ENCODE data around the gene POU6F1. TPM values are rescaled to one million over a fixed set of nuclear protein-coding genes. Genes with fewer than 3 reads are reported as not detected.

The POU6F1 gene
- total RNA-seq, 2 donors from 2014 or later: 14.5 to 17.1 TPM

DNA sequence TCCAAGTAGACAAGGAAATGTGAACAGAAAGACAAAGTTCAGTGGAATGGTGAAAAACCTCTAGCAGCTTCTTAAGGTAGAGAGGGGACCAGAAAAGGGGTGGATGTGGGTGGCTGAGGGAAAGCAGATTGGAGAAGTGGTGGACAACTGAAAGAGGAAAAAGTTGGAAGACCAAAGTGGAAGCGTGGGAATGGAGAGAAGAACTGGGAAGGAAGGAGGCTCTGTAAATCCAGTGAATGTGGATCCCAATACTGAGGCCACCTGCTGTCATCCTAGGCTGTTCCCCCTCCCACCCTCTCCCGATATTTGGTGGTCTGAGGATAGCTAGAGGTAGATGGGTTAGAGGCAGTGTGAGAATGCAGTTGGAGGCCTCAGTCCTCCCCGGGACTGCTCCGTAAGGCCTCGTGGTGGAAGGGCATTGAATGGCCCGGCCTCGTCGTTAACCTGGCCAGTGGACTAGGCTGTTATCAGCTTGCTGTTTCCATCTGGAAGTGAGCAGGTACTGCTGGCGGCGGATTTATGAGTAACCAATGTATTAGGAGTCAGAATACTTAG, 822 bp upstream of the POU6F1 start:
- Histone ChIP-seq H3K9me3 (no peaks in the 10 kb centered on the region), H3K4me1 (ENCODE audit: control insufficient read depth in 1 of 2, low read depth in 2 of 2) (peaks cover 15 to 24% of the 10 kb centered on the region in 2 donors), H3K27ac (peak overlapping the region; percentile 93 to 99), H3K27me3 (replicated peaks; ENCODE audit: insufficient read depth) (no peaks in the 10 kb centered on the region), H3K4me3 (peak overlapping the region; percentile 97), H3K36me3 (no peaks in the 10 kb centered on the region)
- DNase-seq (ENCODE audit: low spot score): no peak
- ATAC-seq (ENCODE audit: insufficient number of reproducible peaks, low FRiP score, low read depth): no peak
- TF ChIP-seq, protein P1, sequence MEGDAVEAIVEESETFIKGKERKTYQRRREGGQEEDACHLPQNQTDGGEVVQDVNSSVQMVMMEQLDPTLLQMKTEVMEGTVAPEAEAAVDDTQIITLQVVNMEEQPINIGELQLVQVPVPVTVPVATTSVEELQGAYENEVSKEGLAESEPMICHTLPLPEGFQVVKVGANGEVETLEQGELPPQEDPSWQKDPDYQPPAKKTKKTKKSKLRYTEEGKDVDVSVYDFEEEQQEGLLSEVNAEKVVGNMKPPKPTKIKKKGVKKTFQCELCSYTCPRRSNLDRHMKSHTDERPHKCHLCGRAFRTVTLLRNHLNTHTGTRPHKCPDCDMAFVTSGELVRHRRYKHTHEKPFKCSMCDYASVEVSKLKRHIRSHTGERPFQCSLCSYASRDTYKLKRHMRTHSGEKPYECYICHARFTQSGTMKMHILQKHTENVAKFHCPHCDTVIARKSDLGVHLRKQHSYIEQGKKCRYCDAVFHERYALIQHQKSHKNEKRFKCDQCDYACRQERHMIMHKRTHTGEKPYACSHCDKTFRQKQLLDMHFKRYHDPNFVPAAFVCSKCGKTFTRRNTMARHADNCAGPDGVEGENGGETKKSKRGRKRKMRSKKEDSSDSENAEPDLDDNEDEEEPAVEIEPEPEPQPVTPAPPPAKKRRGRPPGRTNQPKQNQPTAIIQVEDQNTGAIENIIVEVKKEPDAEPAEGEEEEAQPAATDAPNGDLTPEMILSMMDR (IDR thresholded peaks at IDR 0.05): no peak

- Histone ChIP-seq H3K9me3 (no peaks in the 10 kb centered on the region), H3K4me3 (peak overlapping the region; percentile 97), H3K27ac (peak overlapping the region; percentile 93 to 99), H3K36me3 (no peaks in the 10 kb centered on the region), H3K27me3 (replicated peaks; ENCODE audit: insufficient read depth) (no peaks in the 10 kb centered on the region), H3K4me1 (ENCODE audit: control insufficient read depth in 1 of 2, low read depth in 2 of 2) (peaks cover 15 to 24% of the 10 kb centered on the region in 2 donors)
- ATAC-seq (ENCODE audit: insufficient number of reproducible peaks, low FRiP score, low read depth) (peak; percentile 27), DNase-seq (ENCODE audit: low spot score) (no peak)
- TF ChIP-seq, protein P1 (IDR thresholded peaks at IDR 0.05): no peak
Observed at GRCh38 chr12:51217133-51217967, 512 bp downstream of the POU6F1 start.

GRCh38 chr12:51216642-51217041, 1.2 kb downstream of the POU6F1 start:
- ATAC-seq (ENCODE audit: insufficient number of reproducible peaks, low FRiP score, low read depth) (no peak), DNase-seq (ENCODE audit: low spot score) (no peak)
- H3K9me3 ChIP-seq: no peaks in the 10 kb centered on the region
- peak overlapping the region; percentile 93 to 99 for H3K27ac ChIP-seq
- TF ChIP-seq, protein P1 (IDR thresholded peaks at IDR 0.05): no peak
- peak overlapping the region; percentile 97 for H3K4me3 ChIP-seq
- H3K27me3 ChIP-seq (replicated peaks; ENCODE audit: insufficient read depth): no peaks in the 10 kb centered on the region
- no peaks in the 10 kb centered on the region for H3K36me3 ChIP-seq
- peaks cover 15 to 24% of the 10 kb centered on the region in 2 donors for H3K4me1 ChIP-seq (ENCODE audit: control insufficient read depth in 1 of 2, low read depth in 2 of 2)

DNA sequence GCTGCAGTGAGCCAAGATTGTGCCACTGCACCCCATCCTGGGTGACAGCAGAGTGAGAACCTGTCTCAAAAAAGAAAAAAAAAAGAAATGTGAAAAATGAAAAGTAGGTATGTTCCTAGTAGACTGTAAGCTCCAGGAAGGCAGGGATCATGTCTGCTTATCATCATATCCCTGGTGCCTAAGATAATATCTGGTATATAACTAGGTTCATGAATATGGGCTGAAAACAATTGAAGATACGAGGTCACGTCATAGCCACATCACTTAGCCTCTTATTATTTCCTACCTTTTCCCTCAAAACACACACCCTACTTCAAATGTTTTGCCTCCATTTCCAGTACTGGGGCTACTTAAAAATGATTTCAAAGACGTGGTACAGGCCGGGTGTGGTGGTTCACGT, 3.0 kb downstream of the POU6F1 start:
- no peaks in the 10 kb centered on the region for H3K36me3 ChIP-seq
- H3K4me1 ChIP-seq (ENCODE audit: control insufficient read depth in 1 of 2, low read depth in 2 of 2): peaks cover 15 to 24% of the 10 kb centered on the region in 2 donors
- H3K27ac ChIP-seq: no peak overlapping the region
- H3K27me3 ChIP-seq (replicated peaks; ENCODE audit: insufficient read depth): no peaks in the 10 kb centered on the region
- TF ChIP-seq, protein P1 (IDR thresholded peaks at IDR 0.05): no peak
- no peak overlapping the region for H3K4me3 ChIP-seq
- no peak for DNase-seq (ENCODE audit: low spot score)
- H3K9me3 ChIP-seq: no peaks in the 10 kb centered on the region
- no peak for ATAC-seq (ENCODE audit: insufficient number of reproducible peaks, low FRiP score, low read depth)

- Histone ChIP-seq H3K9me3 (no peaks in the 10 kb centered on the region), H3K27me3 (replicated peaks; ENCODE audit: insufficient read depth) (no peaks in the 10 kb centered on the region), H3K4me3 (no peak overlapping the region), H3K27ac (no peak overlapping the region), H3K36me3 (peaks cover 3% of the 10 kb centered on the region), H3K4me1 (ENCODE audit: control insufficient read depth in 1 of 2, low read depth in 2 of 2) (peaks cover 0 to 4% of the 10 kb centered on the region in 2 donors)
- TF ChIP-seq, protein P1 (IDR thresholded peaks at IDR 0.05): no peak
- ATAC-seq (ENCODE audit: insufficient number of reproducible peaks, low FRiP score, low read depth) (no peak), DNase-seq (ENCODE audit: low spot score) (no peak)
Observed at GRCh38 chr12:51210690-51211395, 7.0 kb downstream of the POU6F1 start.

Measured in thoracic aorta (tissue), 2 donors.